HepG2 (cell line): ENCODE data around the gene NFKB1. TPM values are rescaled to one million over a fixed set of nuclear protein-coding genes. Genes with fewer than 3 reads are reported as not detected.

Experiments used
- ATAC-seq: fragments of 200-7000 bp; cut with Tn5 transposase; 3 replicates; pipeline ENCODE4 v1.9.1; 2020; ENCODE audit warnings: mild to moderate bottlenecking, moderate library complexity
- BruUV-seq: library from RNA; stranded (reverse); fragments of 400-500 nt; replicated peaks from 2 replicates; lab custom pipeline; 2021; lab: Mats Ljungman, UMichigan
- CTCF ChIA-PET: fragments of 300-600 bp; formaldehyde crosslinking; extraction: SDS; loops from one replicate; lab custom pipeline; 2021; ENCODE audit warnings: low total read pairs, inconsistent platforms, low intra/inter-chr PET ratio; lab: Yijun Ruan, JAX
- POLR2A ChIA-PET: fragments of 350-600 bp; sonication (Branson Sonifier 250); formaldehyde crosslinking; loops from one replicate; lab custom pipeline; 2020; ENCODE audit warnings: antibody characterized with exemption, inconsistent platforms; lab: Yijun Ruan, JAX
- DNase-seq: peaks from one replicate; pipeline ENCODE4 v3.0.0-alpha.2; 2015; ENCODE audit warnings: low spot score
- FAIRE-seq: peaks from 3 replicates; lab custom pipeline; 2011; peaks lifted over from hg19 to GRCh38; lab: Jason Lieb, UNC
- H2AFZ ChIP-seq: one replicate; pipeline ENCODE4 v1.6.1; 2011; ENCODE audit warnings: low read length, inconsistent platforms
- H3K27ac ChIP-seq: fragments of 300-600 bp; 3 replicates; pipeline ENCODE4 v1.8.0; 2011; ENCODE audit warnings: mixed run types, mild to moderate bottlenecking, mixed read lengths, low read length, inconsistent platforms; ENCODE audit not compliant: insufficient read depth; ENCODE audit errors: extremely low read length
- H3K27me3 ChIP-seq, 2 experiments: fragments of 200-600 bp in 1 of 2; 2 replicates in 1 of 2; 3 replicates in 1 of 2; pipeline versions ENCODE4 v1.6.0 to v1.8.0; 2011; ENCODE audit warnings: low read length in 2 of 2, mild to moderate bottlenecking in 2 of 2, moderate library complexity in 2 of 2, inconsistent platforms in 1 of 2; ENCODE audit not compliant: insufficient read depth in 2 of 2, control insufficient read depth in 1 of 2
- H3K36me3 ChIP-seq, 2 experiments: fragments of 200-600 bp in 1 of 2; replicated peaks in 1 of 2; 2 replicates in 1 of 2; 3 replicates in 1 of 2; pipeline versions ENCODE4 v1.5.1 to v1.8.0; 2011; ENCODE audit warnings: low read length in 2 of 2, inconsistent platforms in 1 of 2; ENCODE audit not compliant: insufficient read depth in 2 of 2, control insufficient read depth in 1 of 2
- H3K4me1 ChIP-seq: 2 replicates; pipeline ENCODE4 v1.5.1; 2012; ENCODE audit warnings: low read length, inconsistent platforms; ENCODE audit not compliant: insufficient read depth
- H3K4me2 ChIP-seq: 2 replicates; pipeline ENCODE4 v1.6.0; 2011; ENCODE audit warnings: low read depth, low read length, inconsistent platforms
- H3K4me3 ChIP-seq, 3 experiments: fragments of 200-600 bp in 1 of 3; sonication (generic), shearing (Covaris generic) in 1 of 3; replicated peaks in 1 of 3; 2 replicates each; pipeline ENCODE4 v1.5.1; 2011 to 2016; ENCODE audit warnings: low read length in 3 of 3, inconsistent platforms in 2 of 3, low read depth in 2 of 3, mild to moderate bottlenecking in 2 of 3, control low read depth in 1 of 3, mixed read lengths in 1 of 3; ENCODE audit not compliant: insufficient read depth in 1 of 3
- H3K79me2 ChIP-seq: one replicate; pipeline ENCODE4 v1.6.1; 2011; ENCODE audit warnings: low read length, inconsistent platforms; ENCODE audit not compliant: insufficient read depth
- H3K9ac ChIP-seq: 2 replicates; pipeline ENCODE4 v1.6.0; 2011; ENCODE audit warnings: mild to moderate bottlenecking, low read depth, low read length, inconsistent platforms; ENCODE audit not compliant: insufficient read depth
- H3K9me3 ChIP-seq: 2 replicates; pipeline ENCODE4 v1.5.1; 2012; ENCODE audit warnings: mild to moderate bottlenecking, low read length
- H4K20me1 ChIP-seq: 2 replicates; pipeline ENCODE4 v1.6.0; 2011; ENCODE audit warnings: inconsistent platforms, mild to moderate bottlenecking, low read length, moderate library complexity; ENCODE audit not compliant: insufficient read depth
- ATF4 ChIP-seq, 2 experiments: fragments of 450-650 bp in 1 of 2; sonication (generic) in 1 of 2; formaldehyde crosslinking; IDR thresholded peaks; 2 replicates each; pipeline versions ENCODE4 v1.5.0 to v1.8.0; 2020 to 2022; ENCODE audit warnings: mild to moderate bottlenecking in 1 of 2, missing genetic modification reagents in 1 of 2
- BCL6 ChIP-seq: IDR thresholded peaks from 2 replicates; pipeline ENCODE4 v1.6.1; 2016; ENCODE audit warnings: missing genetic modification reagents, missing compliant biosample characterization
- CEBPB ChIP-seq: IDR thresholded peaks from 2 replicates; pipeline ENCODE4 v1.6.1; 2011; ENCODE audit warnings: low read depth, low read length, improper control_type of control experiment, borderline replicate concordance
- CEBPG ChIP-seq: IDR thresholded peaks from 2 replicates; pipeline ENCODE4 v1.6.1; 2016
- GATAD2A ChIP-seq: IDR thresholded peaks from 2 replicates; pipeline ENCODE4 v1.6.1; 2016
- HOXA5 ChIP-seq: sonication (generic); formaldehyde crosslinking; IDR thresholded peaks from 2 replicates; pipeline ENCODE4 v1.4.0; 2020; ENCODE audit warnings: missing genetic modification reagents
- JDP2 ChIP-seq: sonication (generic); formaldehyde crosslinking; IDR thresholded peaks from 2 replicates; pipeline ENCODE4 v1.8.1; 2022; ENCODE audit warnings: missing genetic modification reagents, borderline replicate concordance
- JUN ChIP-seq: sonication (generic); formaldehyde crosslinking; IDR thresholded peaks from 2 replicates; pipeline ENCODE4 v1.4.0; 2020; ENCODE audit warnings: mild to moderate bottlenecking, missing genetic modification reagents
- SATB2 ChIP-seq: sonication (generic); formaldehyde crosslinking; IDR thresholded peaks from 2 replicates; pipeline ENCODE4 v1.5.0; 2020; ENCODE audit warnings: missing genetic modification reagents
- THAP9 ChIP-seq: sonication (generic); formaldehyde crosslinking; IDR thresholded peaks from 2 replicates; pipeline ENCODE4; 2020; ENCODE audit warnings: missing genetic modification reagents, mild to moderate bottlenecking, borderline replicate concordance
- ZBTB42 ChIP-seq: sonication (generic); formaldehyde crosslinking; IDR thresholded peaks from 2 replicates; pipeline ENCODE4 v1.5.0; 2020; ENCODE audit warnings: mild to moderate bottlenecking, missing genetic modification reagents
- ZKSCAN5 ChIP-seq: sonication (generic); formaldehyde crosslinking; IDR thresholded peaks from 2 replicates; pipeline ENCODE4 v1.5.1; 2020; ENCODE audit warnings: mild to moderate bottlenecking, missing genetic modification reagents
- ZNF331 ChIP-seq: sonication (generic); formaldehyde crosslinking; IDR thresholded peaks from 2 replicates; pipeline ENCODE4 v1.4.0; 2020; ENCODE audit warnings: missing genetic modification reagents
- ZNF737 ChIP-seq: sonication (generic); formaldehyde crosslinking; IDR thresholded peaks from 2 replicates; pipeline ENCODE4 v1.5.0; 2020; ENCODE audit warnings: missing genetic modification reagents, mild to moderate bottlenecking, borderline replicate concordance
- WGBS: methylation state at CpG from one replicate; pipeline ENCODE4 v1.1.6; 2017; ENCODE audit warnings: low lambda C conversion rate; 5-methylcytosine and 5-hydroxymethylcytosine counted together
- in situ Hi-C: cut with HindIII; loops from 2 replicates; pipeline ENCODE4 v1.10.0; 2017; ENCODE audit warnings: low pct_unique_long_range_greater_than_20kb; ENCODE audit not compliant: extremely low pct_ligation_motif_present
- intact Hi-C: fragments of 100-400 bp; cut with micrococcal nuclease; formaldehyde crosslinking; loops from one replicate; pipeline ENCODE4 v1.10.0; 2022; ENCODE audit not compliant: unreplicated experiment
- polyA plus RNA-seq, 8 experiments: library from polyadenylated mRNA; depleted of rRNA in 3 of 8; stranded (reverse) in 7 of 8; unstranded in 1 of 8; fragments of >200 nt; fragmentation: Illumina TruSeq in 4 of 8; extraction: Trizol in 4 of 8; gene quantifications; 2 replicates each; pipeline versions ENCODE4 v1.2.1 to v1.2.3, GENCODE V29; 2011 to 2016; ENCODE audit warnings: low read depth in 4 of 8, missing spikeins in 1 of 8, mixed read lengths in 1 of 8; ENCODE audit not compliant: insufficient read depth in 1 of 8
- total RNA-seq, 5 experiments: library from RNA; depleted of rRNA; stranded (reverse); fragments of >200 nt; fragmentation: Illumina TruSeq; extraction: Trizol; gene quantifications; 2 replicates each; pipeline ENCODE4 v1.2.3, GENCODE V29; 2016; ENCODE audit warnings: low read depth in 1 of 5
- TF ChIP-seq, protein P1 (sequence below): sonication (generic); formaldehyde crosslinking; IDR thresholded peaks from 2 replicates; pipeline ENCODE4 v1.4.0; 2020; ENCODE audit warnings: missing genetic modification reagents, borderline replicate concordance
- TF ChIP-seq, protein P2 (sequence below): IDR thresholded peaks from 2 replicates; pipeline ENCODE4 v1.4.0; 2020; ENCODE audit warnings: mild to moderate bottlenecking, missing genetic modification reagents

The NFKB1 gene
- total and polyA plus RNA-seq, 2 of the 13 experiments (the other 11 are each of a cell fraction or from before 2014, with no cell fraction given) = 15.4 to 31.6 TPM

DNA sequence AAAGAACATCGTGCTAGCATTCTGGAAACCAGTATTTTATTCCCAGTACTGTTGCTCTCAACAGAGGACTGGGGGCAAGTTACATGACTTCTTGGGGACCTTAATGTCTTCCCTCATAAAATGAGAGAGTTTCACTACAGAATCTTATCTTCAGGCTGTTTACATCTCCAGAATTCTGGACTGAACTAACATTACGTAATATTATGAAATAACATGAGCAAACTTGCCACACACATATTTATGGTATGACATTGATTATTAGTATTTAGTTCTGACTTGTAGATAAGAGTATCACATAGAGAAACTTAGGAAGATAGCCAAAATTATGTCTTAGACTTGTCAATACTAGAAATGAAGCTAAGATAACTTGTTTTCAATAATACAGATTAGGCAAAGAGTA lies 68.0 kb downstream of the NFKB1 start:
- Histone ChIP-seq H3K79me2 (no peaks in the 10 kb centered on the region), H2AFZ (no peak overlapping the region), H3K9me3 (no peaks in the 10 kb centered on the region), H3K4me2 (no peak overlapping the region), H3K27ac (no peak overlapping the region), H3K27me3 (no peaks in the 10 kb centered on the region), H3K36me3 (peaks cover 3 to 7% of the 10 kb centered on the region in 2 experiments; a peak in 3 of 5 replicates), H3K9ac (no peak overlapping the region), H4K20me1 (no peaks in the 10 kb centered on the region), H3K4me1 (peaks cover 10% of the 10 kb centered on the region; the same call in 1 of the 2 replicates), H3K4me3 (no peak overlapping the region)
- DNase-seq (no peak), FAIRE-seq (no peak), ATAC-seq (no peak)
- POLR2A ChIA-PET = no interaction called here
- in situ Hi-C loops (no loop called here), intact Hi-C loops (no loop called here)
- BruUV-seq = no TSS peak
- WGBS = 97% methylated on average over 2 of the region's 2 CpGs
- CTCF ChIA-PET = no interaction called here
- TF ChIP-seq SATB2 (CRISPR knock-in tag) (no peak), ZNF331 (CRISPR knock-in tag) (no peak), GATAD2A (peak; percentile 80), ATF4 (CRISPR knock-in tag; IDR thresholded peaks at IDR 0.05) (0 out of 4 replicates have a peak, but pooled peaks of 1 of the 2 experiments have one; percentile 36), BCL6 (CRISPR knock-in tag) (no peak), CEBPG (CRISPR knock-in tag) (peak; percentile 62), HOXA5 (no peak), ZKSCAN5 (no peak), JUN (no peak), THAP9 (CRISPR knock-in tag) (no peak), CEBPB (peak; percentile 87), ZBTB42 (CRISPR knock-in tag) (no peak), JDP2 (CRISPR knock-in tag) (no peak), ZNF737 (no peak)
- TF ChIP-seq, protein P1, sequence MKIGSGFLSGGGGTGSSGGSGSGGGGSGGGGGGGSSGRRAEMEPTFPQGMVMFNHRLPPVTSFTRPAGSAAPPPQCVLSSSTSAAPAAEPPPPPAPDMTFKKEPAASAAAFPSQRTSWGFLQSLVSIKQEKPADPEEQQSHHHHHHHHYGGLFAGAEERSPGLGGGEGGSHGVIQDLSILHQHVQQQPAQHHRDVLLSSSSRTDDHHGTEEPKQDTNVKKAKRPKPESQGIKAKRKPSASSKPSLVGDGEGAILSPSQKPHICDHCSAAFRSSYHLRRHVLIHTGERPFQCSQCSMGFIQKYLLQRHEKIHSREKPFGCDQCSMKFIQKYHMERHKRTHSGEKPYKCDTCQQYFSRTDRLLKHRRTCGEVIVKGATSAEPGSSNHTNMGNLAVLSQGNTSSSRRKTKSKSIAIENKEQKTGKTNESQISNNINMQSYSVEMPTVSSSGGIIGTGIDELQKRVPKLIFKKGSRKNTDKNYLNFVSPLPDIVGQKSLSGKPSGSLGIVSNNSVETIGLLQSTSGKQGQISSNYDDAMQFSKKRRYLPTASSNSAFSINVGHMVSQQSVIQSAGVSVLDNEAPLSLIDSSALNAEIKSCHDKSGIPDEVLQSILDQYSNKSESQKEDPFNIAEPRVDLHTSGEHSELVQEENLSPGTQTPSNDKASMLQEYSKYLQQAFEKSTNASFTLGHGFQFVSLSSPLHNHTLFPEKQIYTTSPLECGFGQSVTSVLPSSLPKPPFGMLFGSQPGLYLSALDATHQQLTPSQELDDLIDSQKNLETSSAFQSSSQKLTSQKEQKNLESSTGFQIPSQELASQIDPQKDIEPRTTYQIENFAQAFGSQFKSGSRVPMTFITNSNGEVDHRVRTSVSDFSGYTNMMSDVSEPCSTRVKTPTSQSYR (CRISPR knock-in tag) = no peak
- TF ChIP-seq, protein P2, sequence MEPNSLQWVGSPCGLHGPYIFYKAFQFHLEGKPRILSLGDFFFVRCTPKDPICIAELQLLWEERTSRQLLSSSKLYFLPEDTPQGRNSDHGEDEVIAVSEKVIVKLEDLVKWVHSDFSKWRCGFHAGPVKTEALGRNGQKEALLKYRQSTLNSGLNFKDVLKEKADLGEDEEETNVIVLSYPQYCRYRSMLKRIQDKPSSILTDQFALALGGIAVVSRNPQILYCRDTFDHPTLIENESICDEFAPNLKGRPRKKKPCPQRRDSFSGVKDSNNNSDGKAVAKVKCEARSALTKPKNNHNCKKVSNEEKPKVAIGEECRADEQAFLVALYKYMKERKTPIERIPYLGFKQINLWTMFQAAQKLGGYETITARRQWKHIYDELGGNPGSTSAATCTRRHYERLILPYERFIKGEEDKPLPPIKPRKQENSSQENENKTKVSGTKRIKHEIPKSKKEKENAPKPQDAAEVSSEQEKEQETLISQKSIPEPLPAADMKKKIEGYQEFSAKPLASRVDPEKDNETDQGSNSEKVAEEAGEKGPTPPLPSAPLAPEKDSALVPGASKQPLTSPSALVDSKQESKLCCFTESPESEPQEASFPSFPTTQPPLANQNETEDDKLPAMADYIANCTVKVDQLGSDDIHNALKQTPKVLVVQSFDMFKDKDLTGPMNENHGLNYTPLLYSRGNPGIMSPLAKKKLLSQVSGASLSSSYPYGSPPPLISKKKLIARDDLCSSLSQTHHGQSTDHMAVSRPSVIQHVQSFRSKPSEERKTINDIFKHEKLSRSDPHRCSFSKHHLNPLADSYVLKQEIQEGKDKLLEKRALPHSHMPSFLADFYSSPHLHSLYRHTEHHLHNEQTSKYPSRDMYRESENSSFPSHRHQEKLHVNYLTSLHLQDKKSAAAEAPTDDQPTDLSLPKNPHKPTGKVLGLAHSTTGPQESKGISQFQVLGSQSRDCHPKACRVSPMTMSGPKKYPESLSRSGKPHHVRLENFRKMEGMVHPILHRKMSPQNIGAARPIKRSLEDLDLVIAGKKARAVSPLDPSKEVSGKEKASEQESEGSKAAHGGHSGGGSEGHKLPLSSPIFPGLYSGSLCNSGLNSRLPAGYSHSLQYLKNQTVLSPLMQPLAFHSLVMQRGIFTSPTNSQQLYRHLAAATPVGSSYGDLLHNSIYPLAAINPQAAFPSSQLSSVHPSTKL = peak; percentile 49
